ENCODE results near the gene HOXB3.

The HOXB3 gene

DNA sequence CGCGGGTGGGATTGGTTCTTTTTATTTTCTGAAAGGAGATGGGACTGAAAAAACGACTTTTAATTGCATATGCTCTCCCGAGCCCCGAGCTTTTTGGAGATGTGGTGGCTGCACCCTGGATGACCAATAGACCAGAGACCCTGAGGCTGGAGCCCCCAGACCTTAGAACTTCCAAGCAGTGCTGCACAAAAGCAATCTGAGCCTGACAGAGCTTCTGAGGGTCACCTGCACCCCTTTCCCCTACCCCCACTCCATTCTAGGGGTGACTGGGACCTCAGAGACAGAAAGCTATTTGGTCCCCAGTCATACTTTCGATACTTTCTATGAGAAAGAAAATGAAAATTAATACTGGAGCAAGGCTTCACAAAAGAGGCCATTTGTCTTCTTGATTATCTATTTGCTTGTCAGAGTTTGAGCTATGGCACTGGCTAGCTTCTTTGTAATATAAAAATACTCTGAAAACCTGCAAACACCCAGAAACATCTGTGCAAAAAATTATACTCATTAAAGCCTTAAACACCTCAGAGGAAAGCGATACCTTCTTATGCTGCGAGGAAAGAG lies 15.5 kb downstream of the HOXB3 start:
- CTCF ChIA-PET = interaction anchor here (0.7 to 1.1 kb wide), 2 partner anchors 82 to 102 kb away, joined by 3 read pairs; no protein-coding TSS in a partner anchor
- Mint-ChIP-seq H3K36me3 (peaks cover 17% of the 10 kb centered on the region), H3K4me3 (no peak overlapping the region), H3K9me3 (no peaks in the 10 kb centered on the region), H3K27ac (no peak overlapping the region), H3K27me3 (peaks cover 45% of the 10 kb centered on the region), H3K4me1 (peaks cover 57% of the 10 kb centered on the region)
- DNase-seq = no peak

DNA sequence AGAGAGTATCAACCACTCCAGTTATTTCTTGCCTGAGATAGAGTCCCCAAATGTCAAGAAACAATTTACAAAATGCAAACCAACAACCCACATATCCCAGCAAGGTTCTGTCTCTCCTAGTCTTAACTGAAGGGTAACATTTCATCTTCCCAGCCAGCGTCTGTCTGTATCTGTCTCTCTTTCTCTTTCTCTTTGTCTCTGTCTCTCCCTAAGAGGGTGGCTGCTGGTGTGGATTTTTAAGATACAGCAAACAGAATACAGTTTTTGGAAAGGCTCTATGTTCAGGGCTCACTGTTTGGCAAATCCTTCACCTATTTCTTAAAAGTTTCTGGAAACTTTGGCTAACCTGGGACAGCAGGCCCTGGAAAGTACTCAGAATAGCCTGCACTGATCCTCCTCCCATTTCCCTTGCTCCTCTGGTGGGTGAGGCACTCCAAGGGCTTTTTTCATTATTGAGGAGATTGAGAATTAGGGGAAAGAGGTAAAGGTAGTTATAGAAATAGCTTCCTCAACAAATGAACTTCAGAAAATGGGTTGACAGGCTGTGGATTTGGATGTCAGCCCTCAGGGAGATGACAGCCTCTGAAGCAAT lies 18.1 kb downstream of the HOXB3 start:
- no peak for DNase-seq
- Mint-ChIP-seq H3K27me3 (peaks cover 21% of the 10 kb centered on the region), H3K36me3 (peaks cover 15% of the 10 kb centered on the region)

DNA sequence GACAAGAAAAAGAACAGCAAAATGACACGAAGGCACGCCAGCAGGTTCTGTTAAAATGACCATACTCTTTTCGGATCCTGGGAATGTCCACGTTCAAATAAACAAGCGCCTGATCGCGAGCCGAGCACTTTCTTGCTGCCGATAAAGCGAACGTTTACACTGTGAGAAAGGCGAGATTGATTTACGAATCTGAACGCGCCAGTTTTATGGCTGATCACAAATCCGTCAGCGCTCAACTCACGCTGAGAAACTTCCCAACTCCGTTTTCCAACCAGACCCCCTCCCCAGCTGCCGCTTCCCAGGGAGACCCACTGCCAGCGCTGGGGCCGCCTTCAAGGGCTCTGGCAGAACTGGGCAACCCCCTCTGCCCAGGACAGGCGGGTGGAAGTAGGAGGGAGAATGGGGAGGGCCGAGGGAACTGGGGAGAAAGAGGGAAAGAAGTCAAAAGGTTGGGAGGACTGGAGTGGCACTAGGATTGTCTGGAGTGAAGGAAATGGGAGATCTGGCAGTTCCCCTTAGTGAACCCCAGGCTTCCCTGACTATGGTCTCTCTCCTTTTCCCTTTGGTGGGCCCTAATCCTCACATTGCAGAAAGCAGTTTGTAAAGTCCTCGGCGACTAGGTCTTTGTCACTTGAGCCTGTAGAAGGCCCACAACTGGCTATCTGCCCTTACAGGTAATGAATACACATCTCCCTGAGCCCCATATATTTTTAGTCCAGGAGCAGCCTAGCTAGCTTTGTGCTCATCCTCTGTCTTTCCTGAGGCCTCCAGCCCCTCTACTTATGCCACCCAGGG lies 18.8 kb downstream of the HOXB3 start:
- Mint-ChIP-seq H3K4me3 (no peak overlapping the region), H3K4me1 (peaks cover 41% of the 10 kb centered on the region), H3K27ac (no peak overlapping the region), H3K9me3 (no peaks in the 10 kb centered on the region), H3K27me3 (peaks cover 14% of the 10 kb centered on the region), H3K36me3 (peaks cover 12% of the 10 kb centered on the region)
- CTCF ChIA-PET = no interaction called here
- no peak for DNase-seq

More for the DNA sequence above, 18.1 kb downstream of the HOXB3 start:
- Mint-ChIP-seq H3K9me3 (no peaks in the 10 kb centered on the region), H3K4me1 (peaks cover 46% of the 10 kb centered on the region), H3K4me3 (no peak overlapping the region), H3K27ac (no peak overlapping the region)
- CTCF ChIA-PET = no interaction called here

DNA sequence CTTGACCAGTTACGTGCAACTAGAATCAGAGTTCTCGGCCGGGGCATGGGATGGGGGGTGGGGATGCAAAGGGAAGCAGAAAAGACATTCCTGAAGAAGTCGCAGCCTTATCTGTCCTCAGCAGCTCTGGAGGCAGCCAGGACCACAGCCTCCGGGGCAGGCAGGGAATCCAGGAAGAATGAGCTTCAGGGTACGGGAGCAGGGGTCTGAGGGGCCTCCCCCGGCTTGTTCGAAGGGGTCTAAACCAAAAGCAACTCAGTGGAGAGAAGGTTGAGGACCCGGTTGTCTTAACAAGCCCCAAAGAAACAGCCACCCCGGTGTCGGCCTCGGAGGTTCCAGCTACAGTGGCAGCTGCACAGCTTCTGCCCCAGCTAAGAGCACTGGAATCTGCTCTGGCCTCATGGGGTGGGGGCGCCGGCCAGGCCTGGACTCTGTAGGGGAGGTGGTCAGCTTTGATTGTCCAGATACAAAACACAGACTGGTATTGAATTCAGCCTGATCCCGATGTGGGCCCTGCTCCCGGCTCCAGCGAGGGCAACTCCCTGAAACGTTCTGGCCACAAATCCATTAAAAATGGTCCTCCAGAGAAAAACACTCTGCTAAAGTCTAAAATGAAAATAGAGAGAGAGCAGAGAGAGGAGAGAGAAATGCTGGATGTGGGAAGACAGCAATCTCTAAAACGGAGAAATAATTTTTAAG lies 19.6 kb downstream of the HOXB3 start:
- no peak for DNase-seq
- peaks cover 7% of the 10 kb centered on the region for H3K27me3 Mint-ChIP-seq
- H3K27ac Mint-ChIP-seq = no peak overlapping the region
- CTCF ChIA-PET = interaction anchor here (0.6 to 0.8 kb wide), 3 partner anchors 9 to 466 kb away, joined by 3 to 4 read pairs (median 3); no protein-coding TSS in a partner anchor
- H3K9me3 Mint-ChIP-seq = no peaks in the 10 kb centered on the region
- H3K4me3 Mint-ChIP-seq = no peak overlapping the region
- H3K36me3 Mint-ChIP-seq = peaks cover 12% of the 10 kb centered on the region
- H3K4me1 Mint-ChIP-seq = peaks cover 33% of the 10 kb centered on the region

DNA sequence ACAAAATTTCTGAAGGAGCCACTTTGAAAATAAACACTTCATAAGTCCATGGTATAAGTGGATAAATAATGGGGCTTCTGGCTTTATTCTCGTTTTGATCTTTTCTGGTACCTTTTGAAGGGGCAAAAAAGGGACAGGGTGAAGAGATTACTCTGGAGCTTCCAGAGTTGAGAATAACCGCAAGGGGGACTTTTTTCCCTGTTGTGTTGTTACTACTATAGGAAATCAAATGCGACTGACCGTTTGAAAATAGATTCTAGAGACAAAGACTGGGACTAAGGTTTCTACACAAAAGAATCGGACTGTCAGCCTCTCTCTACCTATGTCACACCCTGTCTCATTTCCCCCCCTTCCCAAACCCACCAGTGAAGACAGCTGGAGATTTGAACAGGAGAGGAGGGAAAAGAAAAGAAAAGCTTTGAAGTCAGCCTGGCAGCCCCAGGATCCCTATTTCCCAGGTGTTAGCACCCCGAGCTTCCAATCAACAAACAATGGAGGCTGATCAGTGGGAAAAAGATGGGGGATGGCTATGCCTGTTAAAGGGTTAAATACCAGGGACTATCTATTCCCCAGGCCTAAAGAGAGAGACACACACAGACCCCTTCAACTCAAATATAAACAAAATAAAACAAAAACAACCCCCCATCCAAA lies 20.2 kb downstream of the HOXB3 start:
- DNase-seq = no peak
- Mint-ChIP-seq H3K27me3 (peaks cover 7% of the 10 kb centered on the region), H3K4me1 (peaks cover 28% of the 10 kb centered on the region), H3K9me3 (no peaks in the 10 kb centered on the region), H3K27ac (no peak overlapping the region), H3K4me3 (no peak overlapping the region), H3K36me3 (peaks cover 13% of the 10 kb centered on the region)
- CTCF ChIA-PET = interaction anchor here (0.6 to 0.8 kb wide), 4 partner anchors 8 to 467 kb away, joined by 3 to 4 read pairs (median 4); no protein-coding TSS in a partner anchor

DNA sequence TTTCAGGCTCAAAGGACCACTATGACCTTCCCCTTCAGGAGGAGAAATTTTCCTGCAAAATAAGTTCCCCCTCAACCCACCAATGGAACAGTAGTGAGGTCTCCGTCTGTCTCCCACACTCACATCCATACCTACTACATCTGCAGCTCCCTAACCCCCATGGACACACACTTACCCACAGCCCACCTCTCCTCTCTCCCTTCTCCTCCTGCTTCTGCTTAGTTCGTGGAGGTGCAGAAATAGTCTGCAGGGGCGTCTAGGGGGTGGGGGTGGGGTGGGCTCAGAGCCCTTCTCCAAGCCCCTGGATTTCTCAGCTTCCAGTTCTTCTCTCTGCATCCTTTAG lies 20.8 kb downstream of the HOXB3 start:
- CTCF ChIA-PET = interaction anchor here (0.6 to 0.8 kb wide), 2 partner anchors 81 to 305 kb away, joined by 3 to 4 read pairs; no protein-coding TSS in a partner anchor
- Mint-ChIP-seq H3K27me3 (peaks cover 3% of the 10 kb centered on the region), H3K27ac (no peak overlapping the region), H3K4me3 (no peak overlapping the region), H3K36me3 (peaks cover 12% of the 10 kb centered on the region), H3K4me1 (peaks cover 28% of the 10 kb centered on the region), H3K9me3 (no peaks in the 10 kb centered on the region)
- no peak for DNase-seq

DNA sequence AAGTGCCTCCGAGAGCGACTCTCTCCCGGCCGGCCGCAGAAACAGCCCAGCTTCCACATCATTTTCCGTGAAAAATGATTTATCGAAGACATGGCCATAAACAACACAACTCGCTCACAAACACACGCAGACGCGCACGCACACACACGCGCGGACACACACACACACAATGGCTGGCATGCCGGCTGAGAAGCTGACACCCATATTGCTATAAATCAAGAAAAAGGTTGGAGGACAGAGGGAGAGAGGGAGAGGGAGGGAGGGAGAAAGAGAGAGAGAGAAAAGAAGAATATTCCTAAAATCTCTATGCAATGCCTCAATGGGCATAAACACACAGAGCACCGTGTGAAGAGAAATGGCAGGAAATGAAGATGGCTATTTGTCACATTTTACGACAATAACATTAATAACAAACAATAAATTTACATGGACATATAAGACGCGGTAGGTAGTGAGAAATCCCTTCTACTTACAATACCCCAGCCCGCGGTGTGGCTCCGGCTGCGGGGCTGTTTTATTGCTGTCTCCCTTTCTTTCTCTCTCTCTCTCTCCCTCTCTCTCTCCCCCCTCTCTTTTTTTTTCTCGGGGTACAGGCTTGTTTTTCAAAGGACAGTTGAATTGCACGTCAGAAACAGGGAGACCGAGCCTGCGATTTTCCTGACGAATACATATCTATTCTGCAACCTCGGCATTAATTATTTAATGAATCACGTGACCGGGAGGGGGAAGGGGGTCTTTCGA lies 21.4 kb downstream of the HOXB3 start:
- Mint-ChIP-seq H3K4me3 (no peak overlapping the region), H3K4me1 (peaks cover 27% of the 10 kb centered on the region), H3K9me3 (no peaks in the 10 kb centered on the region), H3K27me3 (peaks cover 3% of the 10 kb centered on the region), H3K27ac (peak overlapping the region; percentile 66), H3K36me3 (peaks cover 12% of the 10 kb centered on the region)
- DNase-seq = no peak
- CTCF ChIA-PET = interaction anchor here (1.2 kb wide), 1 partner anchor 76 kb away, joined by 3 read pairs; no protein-coding TSS in a partner anchor

DNA sequence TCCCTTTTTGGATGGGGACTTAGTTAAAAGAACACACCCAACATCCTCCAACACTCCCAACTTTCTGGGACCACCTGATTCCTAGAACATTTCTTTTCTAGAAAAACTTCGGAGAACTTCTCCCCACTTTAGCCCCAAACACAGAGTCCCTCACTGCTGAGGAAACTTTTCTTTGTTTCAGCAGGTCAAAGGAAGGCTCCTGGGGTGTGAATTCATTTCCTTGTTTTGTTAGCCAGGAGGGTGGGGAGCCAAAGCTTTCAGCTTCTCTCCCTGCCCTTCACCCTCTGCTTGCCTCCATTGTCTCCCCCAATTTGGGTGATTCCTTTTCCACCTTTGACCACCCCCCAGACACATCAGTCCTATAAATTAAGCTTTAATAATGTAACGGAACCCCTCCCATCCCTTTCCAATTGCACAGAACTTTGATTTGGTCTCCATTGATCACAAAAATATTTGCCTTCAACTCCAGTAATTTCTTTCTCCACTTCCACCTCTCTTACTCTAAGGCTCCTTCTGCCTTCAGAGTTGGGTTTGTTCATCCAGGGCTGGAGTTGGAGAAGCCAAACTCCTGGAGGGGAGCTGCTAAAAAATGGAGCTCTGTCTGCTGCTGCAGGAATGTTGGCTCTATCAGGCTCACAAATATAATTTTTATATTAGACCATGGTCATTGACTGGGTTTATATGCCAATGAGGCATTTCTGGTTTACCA lies 22.2 kb downstream of the HOXB3 start:
- CTCF ChIA-PET = interaction anchor here (1.2 kb wide), 1 partner anchor 75 kb away, joined by 3 read pairs; no protein-coding TSS in a partner anchor
- H3K9me3 Mint-ChIP-seq = no peaks in the 10 kb centered on the region

DNA sequence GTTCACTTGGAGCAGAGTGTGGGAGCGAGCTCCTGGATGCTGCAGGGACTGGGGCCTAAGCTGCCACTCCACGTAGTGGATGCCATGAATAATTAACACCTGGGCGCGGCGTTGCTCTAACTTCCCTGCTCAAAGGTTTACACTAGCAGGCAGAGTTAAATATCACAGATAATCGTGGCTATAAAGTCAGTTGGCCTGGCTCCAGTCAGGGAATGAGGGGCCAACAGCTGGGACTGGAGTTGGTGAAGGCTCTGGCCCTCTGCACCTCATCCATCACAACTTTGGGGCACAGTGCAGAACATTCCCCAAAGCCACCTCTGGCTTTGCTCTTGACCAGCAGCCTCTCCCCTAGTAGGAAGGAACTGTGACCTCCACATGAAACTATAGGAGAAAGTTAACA lies 22.8 kb downstream of the HOXB3 start:
- H3K4me3 Mint-ChIP-seq = no peak overlapping the region
- peaks cover 18% of the 10 kb centered on the region for H3K27me3 Mint-ChIP-seq

More for the DNA sequence above, 22.2 kb downstream of the HOXB3 start:
- Mint-ChIP-seq H3K27me3 (peaks cover 12% of the 10 kb centered on the region), H3K27ac (no peak overlapping the region), H3K36me3 (peaks cover 12% of the 10 kb centered on the region), H3K4me3 (no peak overlapping the region), H3K4me1 (peaks cover 19% of the 10 kb centered on the region)
- no peak for DNase-seq

DNA sequence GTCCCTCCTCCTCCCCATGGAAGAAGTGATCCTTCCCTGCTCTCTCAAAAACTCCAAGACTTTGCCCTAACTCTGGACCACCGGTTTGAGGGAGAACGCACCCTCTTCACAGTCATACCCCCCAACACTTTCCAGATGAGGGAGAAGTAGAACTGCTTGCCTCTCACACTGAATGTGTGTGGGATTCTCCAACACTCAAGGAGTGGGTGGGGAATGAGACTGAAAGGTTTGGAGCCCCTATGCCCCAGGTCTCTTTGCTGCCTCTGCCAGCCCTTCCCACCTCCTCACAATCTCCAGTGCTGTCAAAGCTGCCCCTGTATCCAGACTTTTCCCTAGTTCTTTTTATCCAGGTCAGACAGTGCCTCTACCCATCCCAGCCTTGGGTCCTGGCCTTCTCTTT lies 23.3 kb downstream of the HOXB3 start:
- Mint-ChIP-seq H3K27ac (no peak overlapping the region), H3K36me3 (peaks cover 11% of the 10 kb centered on the region), H3K9me3 (no peaks in the 10 kb centered on the region), H3K4me1 (peaks cover 24% of the 10 kb centered on the region), H3K27me3 (peaks cover 21% of the 10 kb centered on the region), H3K4me3 (no peak overlapping the region)
- CTCF ChIA-PET = no interaction called here
- no peak for DNase-seq

More for the DNA sequence above, 22.8 kb downstream of the HOXB3 start:
- no peak overlapping the region for H3K27ac Mint-ChIP-seq
- no peak for DNase-seq
- CTCF ChIA-PET = interaction anchor here (1.2 kb wide), 1 partner anchor 75 kb away, joined by 3 read pairs; no protein-coding TSS in a partner anchor
- H3K9me3 Mint-ChIP-seq = no peaks in the 10 kb centered on the region
- H3K4me1 Mint-ChIP-seq = peaks cover 21% of the 10 kb centered on the region
- peaks cover 11% of the 10 kb centered on the region for H3K36me3 Mint-ChIP-seq

DNA sequence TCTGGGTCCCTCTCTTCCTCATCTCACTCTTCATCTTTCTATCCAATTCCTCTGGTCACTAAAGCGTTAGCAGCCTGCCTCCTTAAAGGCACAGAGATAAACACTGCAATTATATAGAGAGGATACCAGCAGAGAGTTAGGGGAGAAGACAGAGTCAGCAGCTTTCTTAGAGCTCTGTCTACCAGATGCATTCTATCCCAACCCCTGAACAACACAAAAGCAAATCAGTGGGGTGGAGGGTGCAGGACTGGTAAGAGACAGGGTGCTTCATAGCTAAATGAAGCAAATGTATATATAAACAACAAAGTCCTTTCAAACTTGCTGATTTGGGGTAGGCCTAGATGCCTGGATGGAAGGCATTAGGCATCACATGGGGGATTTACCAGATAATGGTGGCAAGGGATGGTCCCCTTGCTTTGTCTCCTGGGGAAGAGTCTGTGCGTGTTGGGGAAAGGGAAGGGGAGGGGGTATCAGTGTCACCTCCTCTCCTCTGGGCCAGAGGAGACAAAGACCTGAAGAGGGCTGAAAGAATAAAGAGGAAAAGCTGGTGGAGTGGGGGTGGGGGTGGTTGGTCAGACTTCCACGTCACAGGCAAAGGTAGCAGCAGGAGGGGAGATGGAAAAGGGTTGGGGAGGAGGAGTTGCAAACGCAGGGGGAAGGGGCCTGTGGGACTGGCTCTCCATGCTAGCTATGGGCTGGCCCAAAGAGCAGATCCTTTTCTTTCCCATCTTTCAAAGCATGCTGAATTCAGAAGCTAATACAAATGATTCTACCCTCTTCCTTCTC lies 23.9 kb downstream of the HOXB3 start:
- peaks cover 27% of the 10 kb centered on the region for H3K27me3 Mint-ChIP-seq
- no peaks in the 10 kb centered on the region for H3K9me3 Mint-ChIP-seq
- peaks cover 30% of the 10 kb centered on the region for H3K4me1 Mint-ChIP-seq
- no peak overlapping the region for H3K4me3 Mint-ChIP-seq
- peaks cover 11% of the 10 kb centered on the region for H3K36me3 Mint-ChIP-seq
- no peak overlapping the region for H3K27ac Mint-ChIP-seq
- DNase-seq = no peak
- CTCF ChIA-PET = no interaction called here

DNA sequence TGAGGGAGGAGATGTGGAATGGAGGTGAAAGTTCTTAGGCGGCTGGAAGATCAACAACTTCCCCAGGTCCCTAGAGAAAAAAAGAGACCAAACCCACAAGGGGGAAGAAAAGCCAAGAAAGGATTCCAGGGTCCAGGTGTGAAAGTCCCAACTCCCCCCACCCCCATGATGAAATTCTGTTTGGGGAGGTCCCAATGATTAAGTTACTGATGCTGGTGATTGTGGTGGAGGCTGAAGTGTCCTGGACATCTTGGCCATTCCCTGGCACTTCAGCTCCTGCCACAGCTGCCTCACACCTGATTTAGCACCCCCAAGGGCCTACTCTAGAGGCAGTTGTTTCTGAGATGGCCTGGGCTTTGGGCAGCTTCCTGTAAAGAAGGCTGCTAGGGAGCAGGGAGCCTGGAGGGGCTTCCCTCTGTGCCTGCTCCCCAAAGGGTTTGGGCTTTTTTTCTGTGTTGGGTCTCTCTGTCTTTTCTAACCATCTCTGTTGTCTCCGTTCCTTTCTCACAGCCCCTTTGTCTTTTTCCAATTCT lies 25.0 kb downstream of the HOXB3 start:
- DNase-seq = no peak
- Mint-ChIP-seq H3K4me1 (peaks cover 34% of the 10 kb centered on the region), H3K27ac (no peak overlapping the region), H3K27me3 (peaks cover 37% of the 10 kb centered on the region), H3K36me3 (peaks cover 11% of the 10 kb centered on the region), H3K9me3 (no peaks in the 10 kb centered on the region), H3K4me3 (no peak overlapping the region)
- CTCF ChIA-PET = no interaction called here
